Measurements from ENCODE around the gene C16orf82.

DNA sequence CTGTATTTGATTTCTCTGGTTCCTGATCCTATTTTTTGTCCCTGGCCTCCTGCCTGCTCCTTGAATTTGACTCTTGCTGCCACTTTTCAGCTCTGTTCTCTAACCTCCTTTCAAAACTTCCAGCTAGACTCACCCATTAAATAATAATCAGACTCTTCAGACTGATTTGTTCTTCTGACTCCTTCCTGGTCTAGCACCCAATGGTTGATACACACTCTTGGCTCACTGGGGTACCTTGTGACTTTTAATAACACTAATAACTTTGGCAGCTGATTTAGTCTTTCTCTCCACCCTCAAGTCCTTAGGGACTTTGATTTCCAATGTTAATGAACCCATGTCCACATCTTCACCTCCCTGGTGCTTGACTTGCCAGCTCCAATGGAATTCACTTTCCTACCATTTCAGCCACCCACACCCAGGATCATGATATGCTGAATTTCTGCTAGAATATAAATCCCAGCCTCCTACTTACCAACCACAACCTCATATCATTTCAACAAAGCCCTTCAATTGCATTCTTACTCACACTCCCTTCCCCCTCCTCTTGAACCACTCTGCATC, 19.7 kb upstream of the C16orf82 start:
- TF ChIP-seq CEBPB (IDR thresholded peaks at IDR 0.05; ENCODE audit: low read depth, low read length) = no peak
- no peak for TF ChIP-seq POLR2A (IDR thresholded peaks at IDR 0.05; ENCODE audit: control extremely low read depth in 1 of 2, low read depth in 2 of 2, low read length in 2 of 2)
- TF ChIP-seq JUND (IDR thresholded peaks at IDR 0.05; ENCODE audit: low read length) = no peak
- no peak for TF ChIP-seq SUZ12 (IDR thresholded peaks at IDR 0.05; ENCODE audit: low read length)
